Right atrium auricular region (tissue), 2 donors: ENCODE data around the gene ZBTB38. TPM values are rescaled to one million over a fixed set of nuclear protein-coding genes. Genes with fewer than 3 reads are reported as not detected.

Experiments
- DNase-seq: peaks from one replicate; pipeline ENCODE4 v3.0.0-alpha.2; 2019; ENCODE audit warnings: low spot score
- H3K27ac ChIP-seq, 2 donors: fragments of 200-600 bp; sonication (generic); 1 replicate in 1 of 2; 2 replicates in 1 of 2; pipeline ENCODE4 v1.5.1; 2016 to 2019
- H3K27me3 ChIP-seq, 2 donors: fragments of 200-600 bp; sonication (generic); one replicate each; pipeline versions ENCODE4 v1.5.1 to v1.6.0; 2017 to 2019
- H3K36me3 ChIP-seq: fragments of 200-600 bp; sonication (generic); one replicate; pipeline ENCODE4 v1.5.1; 2016
- H3K4me1 ChIP-seq, 2 donors: fragments of 200-600 bp; sonication (generic); one replicate each; pipeline versions ENCODE4 v1.5.1 to v1.6.0; 2017 to 2019
- H3K4me3 ChIP-seq, 2 donors: fragments of 200-600 bp; sonication (generic); 1 replicate in 1 of 2; 2 replicates in 1 of 2; pipeline ENCODE4 v1.5.1; 2017 to 2019; ENCODE audit warnings: mild to moderate bottlenecking in 1 of 2, moderate library complexity in 1 of 2
- H3K9me3 ChIP-seq, 2 donors: fragments of 200-600 bp; sonication (generic); one replicate each; pipeline ENCODE4 v1.5.1; 2019
- total RNA-seq, 2 donors: library from RNA; depleted of rRNA; stranded (reverse); fragments of >200 nt; gene quantifications; one replicate each; pipeline ENCODE4 v1.1.0, GENCODE V29; 2016
- TF ChIP-seq, protein P1 (sequence below), 2 donors: fragments of 200-600 bp; sonication (generic); IDR thresholded peaks; one replicate each; pipeline ENCODE4 v1.5.1; 2019; ENCODE audit warnings: antibody characterized with exemption in 2 of 2

ZBTB38 gene
- total RNA-seq, 2 donors from 2014 or later: 120 to 127 TPM

DNA sequence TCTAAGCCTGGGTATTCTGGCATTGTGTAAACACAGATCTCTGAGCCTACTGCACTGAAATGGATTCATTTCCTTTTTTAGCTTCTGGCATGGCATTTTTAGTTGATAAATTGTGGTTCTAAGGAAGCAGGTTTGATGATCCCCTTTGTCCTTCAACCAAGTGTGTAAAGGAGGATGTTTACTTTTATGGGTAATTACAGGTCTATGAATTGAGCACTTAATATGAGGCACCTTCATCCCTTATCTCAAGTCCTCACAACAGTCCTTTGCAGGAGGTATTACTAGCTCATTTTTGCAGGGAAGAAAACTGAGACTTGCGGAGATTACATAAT lies 30.8 kb upstream of the ZBTB38 start:
- DNase-seq: no peak
- no peaks in the 10 kb centered on the region for H3K9me3 ChIP-seq
- H3K27me3 ChIP-seq: no peaks in the 10 kb centered on the region
- no peaks in the 10 kb centered on the region for H3K36me3 ChIP-seq
- TF ChIP-seq, protein P1, sequence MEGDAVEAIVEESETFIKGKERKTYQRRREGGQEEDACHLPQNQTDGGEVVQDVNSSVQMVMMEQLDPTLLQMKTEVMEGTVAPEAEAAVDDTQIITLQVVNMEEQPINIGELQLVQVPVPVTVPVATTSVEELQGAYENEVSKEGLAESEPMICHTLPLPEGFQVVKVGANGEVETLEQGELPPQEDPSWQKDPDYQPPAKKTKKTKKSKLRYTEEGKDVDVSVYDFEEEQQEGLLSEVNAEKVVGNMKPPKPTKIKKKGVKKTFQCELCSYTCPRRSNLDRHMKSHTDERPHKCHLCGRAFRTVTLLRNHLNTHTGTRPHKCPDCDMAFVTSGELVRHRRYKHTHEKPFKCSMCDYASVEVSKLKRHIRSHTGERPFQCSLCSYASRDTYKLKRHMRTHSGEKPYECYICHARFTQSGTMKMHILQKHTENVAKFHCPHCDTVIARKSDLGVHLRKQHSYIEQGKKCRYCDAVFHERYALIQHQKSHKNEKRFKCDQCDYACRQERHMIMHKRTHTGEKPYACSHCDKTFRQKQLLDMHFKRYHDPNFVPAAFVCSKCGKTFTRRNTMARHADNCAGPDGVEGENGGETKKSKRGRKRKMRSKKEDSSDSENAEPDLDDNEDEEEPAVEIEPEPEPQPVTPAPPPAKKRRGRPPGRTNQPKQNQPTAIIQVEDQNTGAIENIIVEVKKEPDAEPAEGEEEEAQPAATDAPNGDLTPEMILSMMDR (IDR thresholded peaks at IDR 0.05): no peak
- peaks cover 0 to under 1% of the 10 kb centered on the region in 2 donors for H3K4me1 ChIP-seq
- H3K4me3 ChIP-seq: no peak overlapping the region
- no peak overlapping the region for H3K27ac ChIP-seq

DNA sequence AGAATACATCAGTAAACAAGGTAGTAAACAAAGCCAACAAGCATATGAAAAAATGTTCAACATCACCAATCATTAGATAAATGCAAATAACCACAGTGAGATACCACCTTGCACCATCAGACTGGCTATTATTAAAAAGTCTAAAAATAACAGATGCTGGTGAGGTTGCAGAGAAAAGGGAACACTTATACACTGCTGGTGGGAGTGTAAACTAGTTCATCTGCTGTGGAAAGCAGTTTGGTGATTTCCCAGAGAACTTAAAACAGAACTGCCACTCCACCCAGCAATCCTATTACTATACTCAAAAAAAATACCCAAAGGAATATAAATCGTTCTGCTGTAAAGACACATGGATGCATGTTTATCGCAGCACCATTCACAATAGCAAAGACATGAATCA lies 30.3 kb upstream of the ZBTB38 start:
- H3K36me3 ChIP-seq: no peaks in the 10 kb centered on the region

GRCh38 chr3:141338881-141339280 lies 29.4 kb upstream of the ZBTB38 start:
- Histone ChIP-seq H3K36me3 (no peaks in the 10 kb centered on the region), H3K27me3 (no peaks in the 10 kb centered on the region), H3K4me3 (no peak overlapping the region), H3K9me3 (no peaks in the 10 kb centered on the region), H3K4me1 (no peaks in the 10 kb centered on the region), H3K27ac (no peak overlapping the region)
- DNase-seq: no peak
- TF ChIP-seq, protein P1 (IDR thresholded peaks at IDR 0.05): no peak

More for the DNA sequence above, 30.3 kb upstream of the ZBTB38 start:
- Histone ChIP-seq H3K27me3 (no peaks in the 10 kb centered on the region), H3K4me3 (no peak overlapping the region), H3K4me1 (no peaks in the 10 kb centered on the region), H3K9me3 (no peaks in the 10 kb centered on the region), H3K27ac (no peak overlapping the region)
- TF ChIP-seq, protein P1 (IDR thresholded peaks at IDR 0.05): no peak
- no peak for DNase-seq

DNA sequence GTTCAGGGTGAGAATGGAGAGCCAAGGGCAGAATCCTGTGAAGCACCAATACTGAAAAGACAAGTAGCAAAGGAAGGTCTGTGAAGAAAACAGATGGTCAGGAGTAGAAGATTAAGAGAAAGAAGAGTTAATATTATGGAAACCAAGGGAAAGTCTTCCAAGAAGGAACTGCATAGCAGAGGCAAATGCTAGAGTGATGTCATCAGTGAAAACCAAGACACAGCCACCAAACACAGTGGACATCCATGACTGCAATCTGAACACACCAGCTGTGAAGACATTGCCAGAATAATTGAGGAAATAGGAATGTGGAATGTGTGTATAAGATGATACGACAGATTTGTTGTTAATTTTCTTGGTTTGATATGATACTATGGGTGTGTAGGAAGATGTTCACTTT lies 26.8 kb upstream of the ZBTB38 start:
- no peak overlapping the region for H3K27ac ChIP-seq
- TF ChIP-seq, protein P1 (IDR thresholded peaks at IDR 0.05): no peak
- no peaks in the 10 kb centered on the region for H3K36me3 ChIP-seq
- H3K4me3 ChIP-seq: no peak overlapping the region
- H3K4me1 ChIP-seq: no peaks in the 10 kb centered on the region
- no peaks in the 10 kb centered on the region for H3K9me3 ChIP-seq
- no peak for DNase-seq
- H3K27me3 ChIP-seq: no peaks in the 10 kb centered on the region

DNA sequence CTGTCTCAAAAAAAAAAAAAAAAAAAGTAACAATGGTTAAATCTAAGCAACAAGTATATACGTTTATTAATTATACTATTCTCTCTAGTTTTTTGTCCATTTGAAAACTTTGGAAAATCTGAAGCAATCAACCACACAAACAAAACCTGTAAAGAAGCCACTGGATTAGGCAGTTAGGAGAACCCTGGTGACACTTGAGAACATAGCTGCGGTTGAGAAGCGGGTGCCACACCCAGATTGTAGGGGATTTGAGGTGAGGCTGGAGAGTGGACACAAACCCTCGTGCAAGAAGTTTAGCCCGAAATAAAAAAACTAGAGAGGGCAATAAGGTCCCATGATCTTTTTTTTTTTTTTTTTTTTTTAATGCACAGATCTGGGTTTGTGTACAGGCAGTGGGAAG lies 25.9 kb upstream of the ZBTB38 start:
- Histone ChIP-seq H3K4me3 (no peak overlapping the region), H3K9me3 (no peaks in the 10 kb centered on the region), H3K4me1 (no peaks in the 10 kb centered on the region), H3K27ac (no peak overlapping the region), H3K36me3 (no peaks in the 10 kb centered on the region), H3K27me3 (no peaks in the 10 kb centered on the region)
- TF ChIP-seq, protein P1 (IDR thresholded peaks at IDR 0.05): no peak
- no peak for DNase-seq

DNA sequence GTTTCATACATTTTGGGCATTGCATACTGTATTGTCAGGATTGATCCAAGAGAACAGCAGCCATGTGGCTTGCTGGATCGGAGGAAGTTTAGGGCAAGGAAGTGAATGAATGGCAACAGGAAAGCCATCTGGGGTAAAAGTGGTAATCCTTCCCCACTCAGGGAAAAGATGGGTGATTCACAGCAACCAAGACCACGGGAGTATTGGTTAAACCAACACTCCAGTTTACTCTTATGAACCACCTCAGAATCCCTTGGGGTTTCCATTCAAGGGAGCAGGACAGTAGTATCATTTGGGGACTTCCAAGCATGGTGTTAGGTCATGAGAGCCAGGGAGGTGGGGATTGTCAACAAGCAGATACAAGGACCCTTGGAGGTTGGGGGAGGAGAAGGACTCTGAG lies 25.2 kb upstream of the ZBTB38 start:
- DNase-seq: no peak
- Histone ChIP-seq H3K4me3 (no peak overlapping the region), H3K36me3 (no peaks in the 10 kb centered on the region), H3K9me3 (no peaks in the 10 kb centered on the region), H3K4me1 (no peaks in the 10 kb centered on the region), H3K27me3 (no peaks in the 10 kb centered on the region), H3K27ac (no peak overlapping the region)
- TF ChIP-seq, protein P1 (IDR thresholded peaks at IDR 0.05): no peak
